RWPE2 (cell line): Measurements from ENCODE around the gene TIMM13.
"Not testable (repeated sequence)": the region's sequence is repeated elsewhere in the genome, so short reads cannot be mapped to it uniquely, and the experiment has no call there.

Experiments
- ATAC-seq: fragments of 200-7000 bp; cut with Tn5 transposase; 3 replicates; pipeline ENCODE4 v1.9.1; 2021; ENCODE audit warnings: low read depth
- DNase-seq: peaks from one replicate; pipeline ENCODE4 v3.0.0-alpha.2; 2020; ENCODE audit warnings: low spot score
- H3K27ac ChIP-seq: fragments of 450-650 bp; 2 replicates; pipeline ENCODE4 v1.5.1; 2017; ENCODE audit warnings: mild to moderate bottlenecking; ENCODE audit not compliant: poor library complexity, severe bottlenecking
- H3K27me3 ChIP-seq: fragments of 250-450 bp; sonication (Bioruptor Pico); 2 replicates; pipeline ENCODE4 v1.5.1; 2021; ENCODE audit warnings: mild to moderate bottlenecking, moderate library complexity; ENCODE audit not compliant: insufficient read depth, poor library complexity, severe bottlenecking
- H3K36me3 ChIP-seq: fragments of 250-450 bp; sonication (Bioruptor Pico); 2 replicates; pipeline ENCODE4 v1.5.1; 2020; ENCODE audit warnings: low read depth, mild to moderate bottlenecking, moderate library complexity
- H3K4me1 ChIP-seq: fragments of 250-450 bp; sonication (Bioruptor Pico); 2 replicates; pipeline ENCODE4 v1.5.1; 2021; ENCODE audit warnings: mild to moderate bottlenecking, moderate library complexity; ENCODE audit not compliant: insufficient read depth, poor library complexity, severe bottlenecking
- H3K4me3 ChIP-seq: fragments of 250-450 bp; sonication (Bioruptor Pico); 2 replicates; pipeline ENCODE4 v1.5.1; 2021; ENCODE audit warnings: mild to moderate bottlenecking, moderate library complexity; ENCODE audit not compliant: severe bottlenecking
- H3K9me3 ChIP-seq: fragments of 250-450 bp; sonication (Bioruptor Pico); 2 replicates; pipeline ENCODE4 v1.5.1; 2021; ENCODE audit warnings: mild to moderate bottlenecking, moderate library complexity; ENCODE audit not compliant: severe bottlenecking
- TF ChIP-seq, protein P1 (sequence below): fragments of 450-650 bp; IDR thresholded peaks from one replicate; pipeline ENCODE4 v1.5.1; 2017; ENCODE audit warnings: mild to moderate bottlenecking, moderate library complexity; ENCODE audit not compliant: poor library complexity, severe bottlenecking

TIMM13 gene

GRCh38 chr19:2462635-2463421 lies 35.4 kb upstream of the TIMM13 start:
- ATAC-seq, result 0 out of 3 replicates have a peak, but pooled peaks have one; percentile 19
- no peak for DNase-seq
- H3K4me1 ChIP-seq, result no peaks in the 10 kb centered on the region
- no peaks in the 10 kb centered on the region for H3K27me3 ChIP-seq
- H3K9me3 ChIP-seq, result no peaks in the 10 kb centered on the region
- peak overlapping the region; percentile 46 for H3K27ac ChIP-seq
- peak overlapping the region; percentile 39 for H3K4me3 ChIP-seq
- TF ChIP-seq, protein P1, sequence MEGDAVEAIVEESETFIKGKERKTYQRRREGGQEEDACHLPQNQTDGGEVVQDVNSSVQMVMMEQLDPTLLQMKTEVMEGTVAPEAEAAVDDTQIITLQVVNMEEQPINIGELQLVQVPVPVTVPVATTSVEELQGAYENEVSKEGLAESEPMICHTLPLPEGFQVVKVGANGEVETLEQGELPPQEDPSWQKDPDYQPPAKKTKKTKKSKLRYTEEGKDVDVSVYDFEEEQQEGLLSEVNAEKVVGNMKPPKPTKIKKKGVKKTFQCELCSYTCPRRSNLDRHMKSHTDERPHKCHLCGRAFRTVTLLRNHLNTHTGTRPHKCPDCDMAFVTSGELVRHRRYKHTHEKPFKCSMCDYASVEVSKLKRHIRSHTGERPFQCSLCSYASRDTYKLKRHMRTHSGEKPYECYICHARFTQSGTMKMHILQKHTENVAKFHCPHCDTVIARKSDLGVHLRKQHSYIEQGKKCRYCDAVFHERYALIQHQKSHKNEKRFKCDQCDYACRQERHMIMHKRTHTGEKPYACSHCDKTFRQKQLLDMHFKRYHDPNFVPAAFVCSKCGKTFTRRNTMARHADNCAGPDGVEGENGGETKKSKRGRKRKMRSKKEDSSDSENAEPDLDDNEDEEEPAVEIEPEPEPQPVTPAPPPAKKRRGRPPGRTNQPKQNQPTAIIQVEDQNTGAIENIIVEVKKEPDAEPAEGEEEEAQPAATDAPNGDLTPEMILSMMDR, result no peak
- no peaks in the 10 kb centered on the region for H3K36me3 ChIP-seq

GRCh38 chr19:2461751-2462634 lies 34.6 kb upstream of the TIMM13 start:
- H3K4me1 ChIP-seq, result no peaks in the 10 kb centered on the region
- no peaks in the 10 kb centered on the region for H3K9me3 ChIP-seq
- no peaks in the 10 kb centered on the region for H3K36me3 ChIP-seq
- no peaks in the 10 kb centered on the region for H3K27me3 ChIP-seq
- peak overlapping the region; percentile 39 for H3K4me3 ChIP-seq
- TF ChIP-seq, protein P1, result no peak
- DNase-seq (no peak), ATAC-seq (peak; percentile 53)
- H3K27ac ChIP-seq, result peak overlapping the region; percentile 46

DNA sequence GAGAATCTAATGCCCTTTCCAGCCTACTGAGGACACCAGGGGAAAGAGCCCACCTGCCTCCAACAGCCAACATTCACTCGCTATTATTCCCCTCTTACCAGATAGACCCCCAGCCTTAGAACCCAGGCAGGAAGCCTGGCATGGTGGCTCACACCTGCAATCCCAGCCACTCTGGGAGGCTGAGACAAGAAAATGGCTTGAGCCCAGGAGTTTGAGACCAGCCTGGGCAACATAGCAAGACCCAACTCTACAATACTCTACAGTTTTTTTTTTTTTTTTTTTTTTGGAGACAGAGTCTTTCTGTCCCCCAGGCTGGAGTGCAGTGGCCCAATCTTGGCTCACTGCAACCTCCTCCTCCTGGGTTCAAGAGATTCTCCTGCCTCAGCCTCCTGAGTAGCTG lies 32.9 kb upstream of the TIMM13 start:
- no peak for DNase-seq
- TF ChIP-seq, protein P1, result no peak
- no peak overlapping the region for H3K27ac ChIP-seq
- H3K36me3 ChIP-seq, result no peaks in the 10 kb centered on the region
- no peaks in the 10 kb centered on the region for H3K9me3 ChIP-seq
- H3K27me3 ChIP-seq, result no peaks in the 10 kb centered on the region
- H3K4me3 ChIP-seq, result no peak overlapping the region
- ATAC-seq, result no peak
- no peaks in the 10 kb centered on the region for H3K4me1 ChIP-seq

GRCh38 chr19:2458776-2459175 lies 31.4 kb upstream of the TIMM13 start:
- not testable (repeated sequence) for H3K27me3 ChIP-seq, H3K4me1 ChIP-seq, ATAC-seq, H3K27ac ChIP-seq, H3K4me3 ChIP-seq, H3K36me3 ChIP-seq, DNase-seq, H3K9me3 ChIP-seq

DNA sequence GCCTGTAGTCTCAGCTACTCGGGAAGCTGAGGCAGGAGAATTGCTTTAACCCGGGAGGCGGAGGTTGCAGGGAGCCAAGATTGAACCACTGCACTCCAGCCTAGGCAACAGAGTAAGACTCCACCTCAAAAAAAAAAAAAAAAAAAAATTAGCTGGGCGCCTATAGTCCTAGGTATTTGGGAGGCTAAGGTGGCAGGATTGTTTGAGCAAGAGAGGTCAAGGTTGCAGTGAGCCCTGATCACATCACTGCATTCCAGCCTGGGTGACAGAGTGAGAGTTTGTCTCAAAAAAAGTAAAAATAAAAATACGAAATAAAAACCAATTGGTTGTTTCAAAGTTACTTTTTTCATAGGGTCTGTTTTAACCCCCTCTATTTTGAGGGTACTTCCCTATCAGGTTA lies 30.7 kb upstream of the TIMM13 start:
- TF ChIP-seq, protein P1, result no peak
- H3K9me3 ChIP-seq, result no peaks in the 10 kb centered on the region
- H3K27me3 ChIP-seq, result no peaks in the 10 kb centered on the region
- H3K27ac ChIP-seq, result no peak overlapping the region
- DNase-seq (no peak), ATAC-seq (no peak)
- H3K4me3 ChIP-seq, result no peak overlapping the region
- H3K4me1 ChIP-seq, result no peaks in the 10 kb centered on the region
- H3K36me3 ChIP-seq, result no peaks in the 10 kb centered on the region
